Measurements from ENCODE around the gene EXOSC9.
A peak's percentile ranks its signal among the peaks of the same experiment; 100 is the strongest.

EXOSC9 gene

DNA sequence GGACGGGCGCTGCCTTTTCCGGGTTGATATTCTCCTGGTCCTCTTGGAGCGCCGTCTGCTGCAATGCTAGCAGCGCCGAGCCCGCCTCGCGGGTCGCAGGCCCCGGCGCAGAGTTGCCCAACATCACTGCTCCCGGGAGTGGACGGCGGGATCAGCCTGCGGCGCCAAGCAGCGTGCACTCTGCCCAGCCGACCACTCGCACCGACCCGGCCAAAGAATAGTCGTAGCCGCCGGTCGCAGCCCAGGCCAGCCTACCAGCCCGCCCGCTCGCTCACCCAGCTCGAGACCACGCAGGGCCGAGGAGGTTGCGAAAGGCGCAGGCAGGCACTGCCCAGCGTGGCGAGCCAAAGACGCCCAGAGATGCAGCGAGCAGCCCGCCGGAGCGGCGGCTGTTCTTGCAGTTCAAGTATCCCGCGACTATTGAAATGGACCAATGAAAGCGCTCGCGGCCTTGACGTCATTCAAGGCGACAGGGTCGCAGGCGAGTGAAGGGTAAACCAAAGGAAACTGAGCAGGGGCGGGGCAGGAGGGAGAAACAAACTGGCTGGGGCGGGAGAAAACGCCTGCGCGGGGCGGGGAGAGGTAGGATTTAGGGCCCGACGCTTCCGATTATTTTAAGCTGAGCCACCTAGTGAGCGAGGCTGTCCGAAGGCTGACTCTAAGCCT lies 22.5 kb downstream of the EXOSC9 start, which contains the start of gene CCNA2:
TSS of gene CCNA2 (minus strand) at position 379 of the 666 bp plus-strand sequence. CDS start at position 124, 255 bp downstream.
- DNase-seq (ENCODE audit: low read depth in 2 of 3, low spot score in 2 of 3) = peak; percentile 84 to 95 (median 90)

DNA sequence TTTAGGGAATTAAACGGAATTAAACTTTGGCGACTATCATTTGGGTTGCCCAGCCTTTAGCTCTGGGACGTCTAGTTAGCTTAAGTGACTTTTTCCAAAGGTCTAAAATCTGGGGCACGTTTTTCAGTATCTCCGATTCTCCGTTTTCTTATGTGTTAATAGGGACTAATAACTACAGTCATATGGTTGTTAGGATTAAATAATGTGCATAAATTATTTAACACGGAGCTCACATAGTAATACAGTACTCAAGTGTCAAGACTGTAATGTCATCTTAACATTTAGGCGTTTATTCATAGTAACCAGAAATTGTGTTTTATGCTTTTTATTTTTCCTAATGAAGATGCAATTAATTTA lies 23.0 kb downstream of the EXOSC9 start:
- no peak for DNase-seq (ENCODE audit: low read depth in 2 of 3, low spot score in 2 of 3)

DNA sequence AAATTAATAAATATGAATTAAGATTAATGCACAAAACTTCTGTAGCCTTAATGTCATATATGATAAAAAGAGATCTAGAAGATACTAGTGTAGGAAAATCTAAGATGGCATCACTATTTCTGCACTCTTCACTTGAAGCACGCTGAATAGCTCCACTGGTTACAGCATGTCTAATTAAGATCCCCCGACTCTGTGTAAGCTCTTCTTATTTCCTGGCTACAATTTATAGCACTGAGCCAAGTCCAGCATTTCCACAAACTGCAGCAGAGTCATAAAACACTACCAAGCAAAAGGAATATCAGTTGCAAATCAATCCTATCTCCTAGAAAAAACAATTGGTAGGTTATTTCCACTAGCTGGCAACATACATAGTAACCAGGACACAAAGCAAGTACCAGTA lies 23.8 kb downstream of the EXOSC9 start:
- DNase-seq (ENCODE audit: low read depth in 2 of 3, low spot score in 2 of 3) = no peak

DNA sequence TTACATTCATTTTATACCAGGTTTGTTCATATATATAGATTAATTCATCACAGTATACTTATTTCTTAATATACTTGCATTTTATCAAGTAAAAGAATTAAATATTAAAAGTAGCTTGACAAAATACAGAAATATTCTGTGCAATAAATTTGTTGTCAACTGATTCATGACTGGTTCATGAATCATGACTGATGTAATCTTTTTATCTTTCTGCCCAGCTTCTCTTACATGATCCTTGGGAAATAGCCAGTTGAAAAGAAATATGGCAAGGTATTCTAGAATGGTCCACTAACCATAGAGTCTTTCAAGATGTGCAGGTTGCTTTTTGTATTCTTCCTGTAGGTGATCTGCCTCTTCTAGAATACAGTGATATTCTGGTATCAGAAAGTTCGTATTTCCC lies 26.7 kb downstream of the EXOSC9 start:
- DNase-seq (ENCODE audit: low read depth in 2 of 3, low spot score in 2 of 3) = no peak

DNA sequence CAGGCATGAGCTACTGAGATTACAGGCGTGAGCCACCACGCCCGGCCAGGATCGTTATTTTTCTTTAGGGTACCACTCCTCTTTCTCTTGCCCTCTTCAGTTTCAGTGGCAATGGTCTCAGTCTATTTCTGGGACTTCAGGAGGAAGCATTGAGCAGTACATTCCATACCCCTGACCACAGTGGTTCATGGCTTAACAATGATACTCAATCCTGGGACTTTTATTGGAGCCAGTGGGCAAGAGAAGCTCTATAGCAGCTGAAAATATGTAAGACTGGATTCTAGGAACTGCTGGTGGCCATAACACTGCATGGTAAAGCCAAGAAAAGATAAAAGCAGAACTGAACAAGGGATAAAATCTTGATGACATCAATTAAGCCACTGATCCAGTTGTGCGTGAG lies 28.4 kb downstream of the EXOSC9 start:
- no peak for DNase-seq (ENCODE audit: low read depth in 2 of 3, low spot score in 2 of 3)

DNA sequence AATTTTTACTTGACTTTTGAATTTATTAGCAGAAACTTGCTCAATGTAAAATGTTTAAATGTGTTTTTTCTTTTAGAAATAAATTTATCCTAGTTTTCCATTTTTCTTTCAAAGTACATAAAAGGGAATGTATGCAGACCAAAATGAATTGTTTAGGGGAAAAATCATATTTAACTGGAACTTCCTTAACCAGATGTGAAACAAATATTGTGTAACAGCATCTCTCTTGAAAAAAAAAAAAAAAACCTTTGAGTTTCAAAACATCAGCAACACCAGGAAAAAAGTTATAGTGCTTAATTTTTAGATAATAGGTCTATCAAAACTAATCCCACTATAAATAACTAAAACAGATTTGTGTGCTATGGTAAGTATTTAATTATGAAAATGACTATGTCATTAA lies 37.0 kb downstream of the EXOSC9 start:
- no peak for DNase-seq (ENCODE audit: low read depth in 2 of 3, low spot score in 2 of 3)

DNA sequence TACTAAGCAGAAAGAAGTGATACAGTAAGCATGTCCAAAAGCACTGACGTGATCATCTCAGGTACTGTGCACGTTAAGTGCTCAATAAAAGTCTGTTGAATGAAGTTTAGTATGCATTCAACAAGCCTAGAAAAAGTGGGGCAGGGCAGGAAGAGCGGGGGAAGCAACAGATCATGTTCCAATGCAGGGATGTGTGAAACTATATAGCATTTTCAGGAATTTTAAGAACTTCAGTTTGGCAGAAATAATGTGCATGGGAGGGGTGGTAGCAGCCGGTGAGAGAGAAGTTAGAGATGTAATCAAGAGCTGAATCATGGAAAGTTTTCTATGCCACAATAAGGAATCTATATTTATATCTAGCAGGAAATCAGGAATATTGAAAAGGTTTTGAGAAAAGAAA lies 41.7 kb downstream of the EXOSC9 start:
- DNase-seq (ENCODE audit: low read depth in 2 of 3, low spot score in 2 of 3) = no peak

DNA sequence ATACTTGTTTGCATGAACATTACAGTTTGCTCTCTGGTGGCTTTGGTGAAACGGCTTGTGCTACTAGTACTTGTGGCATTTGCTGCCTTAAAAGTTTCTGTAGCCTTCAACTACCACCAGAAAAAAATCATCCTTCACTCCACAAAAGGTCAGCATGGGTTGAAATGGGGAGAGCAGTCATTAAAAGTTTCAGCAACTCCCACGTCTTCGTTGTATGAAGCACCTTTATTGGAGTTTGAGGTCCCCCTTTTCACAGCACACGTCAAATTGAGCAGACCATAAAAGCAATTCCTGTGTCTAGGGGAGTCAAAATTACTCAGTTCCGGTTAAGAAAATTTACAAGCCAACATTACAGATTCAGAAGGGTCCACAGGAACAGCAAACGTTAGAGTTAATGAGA lies 45.5 kb downstream of the EXOSC9 start:
- DNase-seq (ENCODE audit: low read depth in 2 of 3, low spot score in 2 of 3) = no peak

DNA sequence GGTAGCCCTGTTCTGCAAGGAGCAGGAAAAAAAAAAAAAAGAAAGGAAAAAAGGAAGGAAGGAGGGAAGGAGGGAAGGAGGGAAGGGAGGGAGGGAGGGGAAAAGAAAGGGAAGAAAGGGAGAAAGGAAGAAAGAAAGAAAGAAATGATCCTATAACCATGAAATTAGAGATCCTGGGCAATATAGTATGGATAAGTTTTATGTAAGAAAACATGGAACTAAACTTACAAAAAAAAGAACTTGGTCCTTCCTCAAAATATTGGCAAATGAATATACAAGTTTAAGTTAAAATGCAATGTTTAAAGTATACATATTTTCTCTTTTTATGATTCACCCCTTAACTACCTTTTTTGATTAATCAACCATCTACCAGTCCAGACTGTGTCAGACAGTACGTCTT lies 50.2 kb downstream of the EXOSC9 start:
- DNase-seq (ENCODE audit: low read depth in 2 of 3, low spot score in 2 of 3) = no peak

DNA sequence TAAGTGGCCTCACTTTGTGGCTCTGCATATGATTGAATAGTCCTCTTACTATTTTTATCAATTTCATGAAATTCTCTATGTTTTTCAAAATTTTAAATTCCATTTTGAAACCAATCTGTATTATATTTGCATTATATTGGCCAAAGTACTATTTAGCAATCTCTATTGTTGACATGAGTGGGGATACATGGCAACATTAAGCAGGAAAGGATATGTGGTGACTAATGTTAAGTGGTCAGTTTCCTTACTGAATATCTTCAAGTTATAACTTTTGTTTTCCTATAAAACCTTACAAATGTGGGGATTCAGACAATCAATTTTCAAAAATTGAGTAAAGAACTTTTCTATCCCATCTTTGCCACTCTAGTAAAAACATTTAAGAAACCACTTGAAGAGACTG lies 59.0 kb downstream of the EXOSC9 start:
- no peak for DNase-seq (ENCODE audit: low read depth in 2 of 3, low spot score in 2 of 3)

DNA sequence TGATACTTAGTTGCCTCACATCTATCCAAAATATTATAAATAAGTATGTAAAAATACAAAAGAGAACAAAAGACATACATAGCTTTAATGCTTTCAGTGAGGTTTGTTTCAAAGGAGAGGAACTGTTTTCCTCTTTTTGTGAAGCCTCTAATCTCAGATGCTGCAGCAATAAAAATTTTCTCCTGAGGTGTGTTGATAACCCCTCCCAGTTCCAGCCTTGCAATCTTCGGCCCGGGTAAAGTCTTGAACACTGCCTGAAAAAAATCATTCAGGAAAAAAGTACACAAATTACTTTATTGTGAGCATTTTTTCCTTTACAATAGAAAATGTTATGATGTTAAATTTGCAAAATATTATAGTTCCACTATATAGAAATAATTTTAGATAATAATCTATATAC lies 60.3 kb downstream of the EXOSC9 start:
- DNase-seq (ENCODE audit: low read depth in 2 of 3, low spot score in 2 of 3) = no peak

DNA sequence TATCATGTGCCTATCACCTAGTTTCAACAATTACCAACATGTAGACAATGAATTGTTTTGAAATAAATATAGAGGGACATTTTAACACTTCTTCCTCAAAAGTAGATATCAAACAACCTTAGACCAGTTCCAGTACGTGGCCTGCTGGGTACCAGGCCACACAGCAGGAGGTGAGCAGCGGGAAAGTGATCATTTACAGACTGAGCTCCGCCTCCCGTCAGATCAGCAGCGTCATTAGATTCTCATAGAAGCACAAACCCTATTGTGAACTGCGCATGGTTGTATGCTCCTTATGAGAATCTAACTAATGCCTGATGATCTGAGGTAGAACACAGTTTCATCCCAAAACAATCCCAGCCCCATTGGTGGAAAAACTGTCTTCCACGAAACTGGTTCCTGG lies 62.7 kb downstream of the EXOSC9 start:
- DNase-seq (ENCODE audit: low read depth in 2 of 3, low spot score in 2 of 3) = no peak
